ENCODE results near the gene CEP68.
"Not testable (repeated sequence)": the region's sequence is repeated elsewhere in the genome, so short reads cannot be mapped to it uniquely, and the experiment has no call there.

The CEP68 gene

DNA sequence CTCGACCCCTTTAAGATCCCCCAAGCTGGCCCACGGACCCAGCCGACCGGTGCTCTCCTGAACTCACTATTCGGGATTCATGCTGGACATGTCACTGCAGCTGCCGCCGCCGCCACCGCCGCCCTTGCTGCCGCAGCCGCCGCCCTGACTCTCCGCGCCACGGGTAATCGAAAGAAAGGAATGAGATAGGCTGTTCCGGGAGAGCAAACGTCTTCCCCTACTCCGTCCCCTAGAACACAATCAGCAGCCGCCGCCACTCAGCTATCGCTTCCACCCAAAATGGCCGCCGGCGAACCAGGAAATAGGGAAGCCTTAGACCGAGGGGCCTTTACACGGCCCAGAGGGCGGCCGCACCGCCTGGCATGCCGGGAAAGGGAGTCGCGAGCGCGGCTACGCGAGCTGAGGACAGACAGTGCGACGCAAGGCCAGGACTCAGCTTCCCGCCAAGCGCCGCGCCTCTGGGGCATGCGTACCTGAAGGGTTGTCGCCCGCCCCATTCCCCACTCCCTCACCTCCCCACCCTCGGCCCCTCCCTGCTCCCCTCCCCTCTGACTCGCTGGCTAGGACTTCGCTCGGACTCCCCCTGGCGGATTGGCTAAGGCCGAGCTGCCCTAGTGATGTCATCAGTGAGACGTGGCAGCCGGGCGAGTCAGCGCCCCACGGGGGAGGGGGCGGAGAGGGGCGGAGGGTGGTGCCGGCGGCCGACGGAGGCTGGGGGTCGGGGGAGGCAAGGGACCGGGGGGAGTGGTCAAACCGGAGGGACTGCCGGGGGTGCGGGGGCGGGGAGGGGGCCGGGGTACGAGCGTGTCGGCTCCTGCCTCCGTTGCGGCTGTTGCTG lies 73.8 kb downstream of the CEP68 start, which contains the start of gene RAB1A:
TSS of gene RAB1A (minus strand) at position 281 of the 838 bp plus-strand sequence. CDS start at position 90, 191 bp downstream.
- peak; percentile 97 for DNase-seq (ENCODE audit: low spot score)

DNA sequence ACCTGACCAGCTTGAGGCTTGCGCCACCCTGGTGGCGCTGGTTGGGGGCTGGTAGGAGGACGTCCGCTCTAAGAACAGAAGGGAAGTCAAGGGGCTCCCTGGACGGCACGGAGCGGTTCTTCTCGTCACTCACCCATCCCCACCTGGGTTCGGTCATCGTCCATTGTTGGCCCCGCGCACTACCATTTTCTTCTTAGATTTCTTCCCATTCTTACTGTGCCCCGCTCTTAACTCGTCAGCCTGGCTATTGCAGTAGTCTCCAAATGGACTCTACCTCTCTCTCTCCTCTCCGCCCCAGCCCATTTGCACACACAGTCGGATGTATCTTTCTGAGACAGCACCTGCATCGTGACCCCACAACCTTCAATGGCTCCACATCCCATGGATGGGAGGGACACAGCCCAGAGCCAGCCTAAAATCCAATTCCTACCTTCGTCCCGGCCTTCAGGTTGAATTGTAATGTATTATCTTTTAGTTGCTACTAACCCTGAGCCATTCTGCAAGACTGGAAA lies 74.5 kb downstream of the CEP68 start:
- DNase-seq (ENCODE audit: low spot score) = no peak

GRCh38 chr2:65132930-65133329 lies 76.7 kb downstream of the CEP68 start:
- not testable (repeated sequence) for DNase-seq (ENCODE audit: low spot score)

GRCh38 chr2:65133626-65134025 lies 77.4 kb downstream of the CEP68 start:
- no peak for DNase-seq (ENCODE audit: low spot score)

- no peak for DNase-seq (ENCODE audit: low spot score)
Observed at GRCh38 chr2:65134158-65134557, 77.9 kb downstream of the CEP68 start.

DNA sequence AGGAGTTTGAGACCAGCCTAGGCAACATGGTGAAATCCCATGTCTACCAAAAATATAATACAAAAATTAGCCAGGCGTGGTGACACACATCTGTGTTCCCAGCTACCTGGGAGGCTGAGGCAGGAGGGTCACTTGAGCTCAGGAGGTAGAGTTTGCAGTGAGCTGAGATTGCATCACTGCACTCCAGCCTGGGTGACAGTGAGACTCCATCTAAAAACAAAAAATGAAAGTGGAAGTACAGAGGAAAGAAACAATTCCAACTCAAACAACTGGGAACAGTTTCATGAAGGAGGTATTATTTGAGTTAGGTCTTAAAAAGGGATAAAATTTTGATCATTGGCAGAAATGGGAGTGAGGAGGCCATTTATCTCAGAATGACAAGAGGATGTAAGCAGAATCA lies 80.0 kb downstream of the CEP68 start:
- DNase-seq (ENCODE audit: low spot score) = no peak
